PC-3 (cell line): Measurements from ENCODE around the gene ERICH2. TPM values are rescaled to one million over a fixed set of nuclear protein-coding genes. Genes with fewer than 3 reads are reported as not detected.
"Not testable (repeated sequence)": the region's sequence is repeated elsewhere in the genome, so short reads cannot be mapped to it uniquely, and the experiment has no call there.

Experiments
- ATAC-seq: fragments of 200-7000 bp; cut with Tn5 transposase; 2 replicates; pipeline ENCODE4 v1.9.1; 2020; ENCODE audit warnings: mild to moderate bottlenecking, moderate library complexity
- BruUV-seq: library from RNA; stranded (reverse); fragments of 400-500 nt; replicated peaks from 2 replicates; lab custom pipeline; 2021; lab: Mats Ljungman, UMichigan
- CTCF ChIA-PET: fragments of 300-600 bp; sonication (Branson Sonifier 250); formaldehyde crosslinking; loops from one replicate; lab custom pipeline; 2022; ENCODE audit warnings: antibody characterized with exemption; lab: Charles Lee
- POLR2A ChIA-PET: fragments of 300-600 bp; sonication (Branson Sonifier 250); formaldehyde crosslinking; loops from one replicate; lab custom pipeline; 2022; ENCODE audit warnings: antibody characterized with exemption; ENCODE audit not compliant: unreplicated experiment; lab: Charles Lee
- DNase-seq: peaks from one replicate; pipeline ENCODE4 v3.0.0-alpha.2; 2015
- H2AFZ ChIP-seq: fragments of 300-600 bp; sonication (generic); 2 replicates; pipeline ENCODE4 v1.6.0; 2016; ENCODE audit warnings: antibody characterized with exemption, low read length
- H3F3A ChIP-seq: fragments of 300-600 bp; sonication (generic); one replicate; pipeline ENCODE4 v1.6.0; 2017; ENCODE audit warnings: antibody characterized with exemption, low read length, control low read depth, mild to moderate bottlenecking; ENCODE audit not compliant: unreplicated experiment
- H3K27ac ChIP-seq: fragments of 300-600 bp; sonication (generic); 2 replicates; pipeline ENCODE4 v1.5.1; 2016; ENCODE audit warnings: mild to moderate bottlenecking, low read length
- H3K27me3 ChIP-seq: fragments of 300-600 bp; sonication (generic); 2 replicates; pipeline ENCODE4 v1.6.1; 2016; ENCODE audit warnings: low read length, mixed read lengths
- H3K36me3 ChIP-seq: fragments of 300-600 bp; sonication (generic); 2 replicates; pipeline ENCODE4 v1.6.1; 2016; ENCODE audit warnings: low read depth, mixed run types, low read length, mixed read lengths
- H3K4me1 ChIP-seq: fragments of 300-600 bp; sonication (generic); 2 replicates; pipeline ENCODE4 v1.5.1; 2016; ENCODE audit warnings: low read length; ENCODE audit not compliant: insufficient read depth
- H3K4me2 ChIP-seq: fragments of 300-600 bp; sonication (generic); 2 replicates; pipeline ENCODE4 v1.6.0; 2016; ENCODE audit warnings: low read length
- H3K4me3 ChIP-seq: fragments of 300-600 bp; sonication (generic); 2 replicates; pipeline ENCODE4 v1.5.1; 2016; ENCODE audit warnings: mild to moderate bottlenecking, low read length, mixed read lengths
- H3K79me2 ChIP-seq: fragments of 300-600 bp; sonication (generic); 2 replicates; pipeline ENCODE4 v1.6.1; 2017; ENCODE audit warnings: low read length, mixed read lengths
- H3K9ac ChIP-seq: fragments of 300-600 bp; sonication (generic); 2 replicates; pipeline ENCODE4 v1.6.0; 2016; ENCODE audit warnings: mild to moderate bottlenecking, low read length
- H3K9me2 ChIP-seq: fragments of 300-600 bp; sonication (generic); replicated peaks from 2 replicates; pipeline ENCODE4 v1.6.1; 2016; ENCODE audit warnings: mixed run types, low read length, mixed read lengths
- H3K9me3 ChIP-seq: fragments of 300-600 bp; sonication (generic); 2 replicates; pipeline ENCODE4 v1.6.1; 2016; ENCODE audit warnings: low read length, mixed read lengths
- H4K20me1 ChIP-seq: fragments of 300-600 bp; sonication (generic); 2 replicates; pipeline ENCODE4 v1.6.1; 2016; ENCODE audit warnings: low read length, mixed read lengths
- EZH2 ChIP-seq: fragments of 300-600 bp; sonication (generic); IDR thresholded peaks from one replicate; pipeline ENCODE4 v1.6.1; 2017; ENCODE audit warnings: antibody characterized with exemption, mild to moderate bottlenecking, low read length; ENCODE audit not compliant: unreplicated experiment
- EZH2phosphoT487 ChIP-seq: fragments of 300-600 bp; sonication (generic); IDR thresholded peaks from 2 replicates; pipeline ENCODE4 v1.6.1; 2018; ENCODE audit warnings: mild to moderate bottlenecking, antibody characterized with exemption, low read length, borderline replicate concordance
- intact Hi-C: fragments of 100-400 bp; cut with micrococcal nuclease; formaldehyde crosslinking; loops from 2 replicates; pipeline ENCODE4 v1.9.0; 2023
- total RNA-seq: library from RNA; depleted of rRNA; stranded (reverse); fragments of >200 nt; gene quantifications from 2 replicates; pipeline ENCODE4 v1.2.3, GENCODE V29; 2014
- TF ChIP-seq, protein P1 (sequence below): fragments of 300-600 bp; sonication (generic); conservative IDR thresholded peaks from 2 replicates; pipeline ENCODE4 v1.5.1; 2017; ENCODE audit warnings: antibody characterized with exemption, low read depth, mild to moderate bottlenecking, low read length

Gene ERICH2
- total RNA-seq, 1 experiment from 2014 or later: 1.9 TPM

DNA sequence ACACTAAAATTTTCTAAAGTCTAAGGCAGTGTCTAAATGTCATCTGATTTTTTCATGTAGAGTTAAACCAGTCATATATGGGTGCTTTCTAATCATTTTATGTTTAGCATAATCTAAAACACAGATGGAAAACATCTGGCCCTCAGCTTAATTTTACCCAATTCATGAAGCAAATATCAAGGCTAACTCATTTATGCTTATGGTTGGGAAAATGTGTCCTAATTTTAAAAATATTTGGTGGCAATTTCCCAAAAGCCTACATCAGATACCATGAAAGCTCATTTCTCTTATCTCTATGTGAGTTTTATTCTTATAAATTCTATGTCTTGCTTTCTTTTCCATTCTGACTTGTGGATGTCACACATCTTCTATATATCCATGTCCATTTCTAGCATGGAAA lies 47.9 kb upstream of the ERICH2 start:
- H3K9me2 ChIP-seq: no peaks in the 10 kb centered on the region
- no TSS peak for BruUV-seq
- CTCF ChIA-PET: no interaction called here
- H3K27me3 ChIP-seq: no peaks in the 10 kb centered on the region
- H3K79me2 ChIP-seq: no peaks in the 10 kb centered on the region
- POLR2A ChIA-PET: no interaction called here
- intact Hi-C loops: no loop called here
- H3K27ac ChIP-seq: no peak overlapping the region
- H3K4me2 ChIP-seq: no peak overlapping the region
- DNase-seq (no peak), ATAC-seq (no peak)
- TF ChIP-seq, protein P1, sequence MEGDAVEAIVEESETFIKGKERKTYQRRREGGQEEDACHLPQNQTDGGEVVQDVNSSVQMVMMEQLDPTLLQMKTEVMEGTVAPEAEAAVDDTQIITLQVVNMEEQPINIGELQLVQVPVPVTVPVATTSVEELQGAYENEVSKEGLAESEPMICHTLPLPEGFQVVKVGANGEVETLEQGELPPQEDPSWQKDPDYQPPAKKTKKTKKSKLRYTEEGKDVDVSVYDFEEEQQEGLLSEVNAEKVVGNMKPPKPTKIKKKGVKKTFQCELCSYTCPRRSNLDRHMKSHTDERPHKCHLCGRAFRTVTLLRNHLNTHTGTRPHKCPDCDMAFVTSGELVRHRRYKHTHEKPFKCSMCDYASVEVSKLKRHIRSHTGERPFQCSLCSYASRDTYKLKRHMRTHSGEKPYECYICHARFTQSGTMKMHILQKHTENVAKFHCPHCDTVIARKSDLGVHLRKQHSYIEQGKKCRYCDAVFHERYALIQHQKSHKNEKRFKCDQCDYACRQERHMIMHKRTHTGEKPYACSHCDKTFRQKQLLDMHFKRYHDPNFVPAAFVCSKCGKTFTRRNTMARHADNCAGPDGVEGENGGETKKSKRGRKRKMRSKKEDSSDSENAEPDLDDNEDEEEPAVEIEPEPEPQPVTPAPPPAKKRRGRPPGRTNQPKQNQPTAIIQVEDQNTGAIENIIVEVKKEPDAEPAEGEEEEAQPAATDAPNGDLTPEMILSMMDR: no peak
- TF ChIP-seq EZH2phosphoT487 (no peak), EZH2 (no peak)
- H3K36me3 ChIP-seq: no peaks in the 10 kb centered on the region
- H3F3A ChIP-seq: no peaks in the 10 kb centered on the region
- H3K9me3 ChIP-seq: no peaks in the 10 kb centered on the region
- H3K4me1 ChIP-seq: no peaks in the 10 kb centered on the region
- H3K9ac ChIP-seq: no peak overlapping the region
- no peak overlapping the region for H3K4me3 ChIP-seq
- no peaks in the 10 kb centered on the region for H4K20me1 ChIP-seq
- no peak overlapping the region for H2AFZ ChIP-seq

DNA sequence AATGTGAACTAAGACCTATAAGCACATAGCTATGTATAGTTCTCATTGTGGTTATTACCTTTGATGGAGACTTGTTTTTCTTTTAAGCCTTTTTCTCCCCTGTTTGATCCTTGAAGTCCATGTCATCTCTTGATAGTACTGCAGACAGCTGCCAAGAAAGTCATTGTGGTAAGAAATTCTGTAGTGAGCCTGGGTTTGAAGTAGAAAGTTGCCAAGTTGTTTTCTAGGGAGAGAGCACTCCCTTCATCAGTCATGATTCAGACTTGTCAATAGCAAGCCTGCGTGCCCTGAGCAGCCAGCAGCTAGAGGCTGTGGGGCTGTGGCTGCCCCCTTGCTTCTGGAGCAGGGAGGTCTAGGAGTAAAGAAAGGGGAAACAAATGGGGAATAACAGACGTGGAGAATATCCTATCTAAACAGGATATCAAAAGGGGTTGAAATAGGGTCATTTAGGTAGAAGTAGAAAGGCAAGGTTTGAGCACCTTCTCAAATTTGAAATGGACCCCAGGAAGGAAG lies 46.7 kb upstream of the ERICH2 start:
- TF ChIP-seq, protein P1: no peak
- TF ChIP-seq EZH2phosphoT487: no peak
- TF ChIP-seq EZH2: no peak
- Histone ChIP-seq H3K27me3 (no peaks in the 10 kb centered on the region), H3K9me2 (no peaks in the 10 kb centered on the region), H3F3A (no peaks in the 10 kb centered on the region), H3K4me3 (no peak overlapping the region), H2AFZ (no peak overlapping the region), H4K20me1 (no peaks in the 10 kb centered on the region), H3K9ac (no peak overlapping the region), H3K4me1 (no peaks in the 10 kb centered on the region), H3K9me3 (no peaks in the 10 kb centered on the region), H3K36me3 (no peaks in the 10 kb centered on the region), H3K79me2 (no peaks in the 10 kb centered on the region), H3K4me2 (no peak overlapping the region), H3K27ac (no peak overlapping the region)
- ChIA-PET CTCF (no interaction called here), POLR2A (no interaction called here)
- ATAC-seq: no peak
- no peak for DNase-seq
- BruUV-seq: no TSS peak
- intact Hi-C loops: no loop called here

DNA sequence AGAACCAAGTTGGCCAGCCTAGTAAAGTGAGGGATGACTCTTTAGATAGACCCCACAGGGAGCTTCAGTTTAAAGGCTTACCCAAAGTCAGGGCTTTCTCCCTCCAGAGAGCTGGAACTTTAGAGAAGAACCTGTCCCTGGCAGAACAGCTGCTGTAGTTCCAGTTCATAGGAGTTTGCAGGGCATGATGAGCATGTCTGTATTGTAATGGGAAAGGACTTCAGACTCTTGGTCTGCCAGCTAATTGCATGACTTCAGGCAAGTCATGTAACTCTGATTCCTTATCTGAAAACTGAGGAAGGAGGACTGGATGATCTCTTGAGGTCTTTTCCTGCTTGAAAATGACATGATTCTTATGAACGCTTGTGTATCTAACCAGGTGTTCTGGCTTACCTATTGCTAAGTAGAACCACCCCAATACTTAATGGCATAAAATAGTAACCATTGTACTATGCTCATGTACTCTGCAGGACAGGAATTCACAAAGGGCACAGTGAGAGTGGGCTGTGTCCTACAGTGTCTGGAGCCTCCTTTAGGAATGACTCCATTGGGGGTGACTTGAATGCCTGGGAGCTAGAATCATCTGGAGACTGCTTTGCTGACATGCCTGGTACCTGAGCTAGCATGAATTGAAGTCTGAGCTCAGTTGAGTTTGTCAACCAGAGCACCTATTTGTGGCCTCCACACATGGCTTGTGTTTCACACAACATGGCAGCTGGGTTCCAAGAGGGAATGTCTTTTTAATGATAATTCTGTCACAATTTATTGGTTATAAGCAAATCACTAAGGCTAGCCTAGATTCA lies 36.2 kb upstream of the ERICH2 start:
- no peak overlapping the region for H2AFZ ChIP-seq
- H3K4me3 ChIP-seq: no peak overlapping the region
- TF ChIP-seq EZH2 (no peak), EZH2phosphoT487 (no peak)
- TF ChIP-seq, protein P1: no peak
- CTCF ChIA-PET: no interaction called here
- H3K9ac ChIP-seq: no peak overlapping the region
- no peak for ATAC-seq
- H3K36me3 ChIP-seq: no peaks in the 10 kb centered on the region
- no peak overlapping the region for H3K27ac ChIP-seq
- H3K27me3 ChIP-seq: no peaks in the 10 kb centered on the region
- BruUV-seq: no TSS peak
- intact Hi-C loops: loop anchor here (10.0 kb wide), 1 partner anchor 359 kb away; no protein-coding TSS in a partner anchor
- H3F3A ChIP-seq: peaks cover 4% of the 10 kb centered on the region
- POLR2A ChIA-PET: interaction anchor here (0.6 kb wide), 1 partner anchor 249 kb away, joined by 3 read pairs; no protein-coding TSS in a partner anchor
- H3K9me3 ChIP-seq: no peaks in the 10 kb centered on the region
- no peaks in the 10 kb centered on the region for H4K20me1 ChIP-seq
- DNase-seq: no peak
- no peak overlapping the region for H3K4me2 ChIP-seq
- no peaks in the 10 kb centered on the region for H3K79me2 ChIP-seq
- H3K4me1 ChIP-seq: peaks cover 16% of the 10 kb centered on the region
- H3K9me2 ChIP-seq: no peaks in the 10 kb centered on the region

DNA sequence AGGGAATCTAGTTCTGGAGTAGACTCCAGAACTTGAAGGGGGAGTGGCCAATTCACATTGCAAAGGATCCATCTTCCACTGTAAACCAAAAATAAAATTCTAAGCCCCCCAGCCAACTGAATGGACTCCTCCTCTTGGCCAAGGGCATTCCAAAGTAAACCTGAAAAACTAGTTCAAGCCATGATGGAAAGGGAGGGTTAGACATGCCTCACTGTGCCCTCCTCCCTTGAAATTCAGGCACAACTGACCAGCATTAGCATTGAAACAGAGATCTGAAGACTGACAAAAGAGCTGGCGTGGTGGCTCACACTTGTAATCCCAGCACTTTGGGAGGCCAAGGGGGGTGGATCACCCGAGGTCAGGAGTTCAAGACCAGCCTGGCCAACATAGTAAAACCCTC lies 35.6 kb upstream of the ERICH2 start:
- not testable (repeated sequence) for ATAC-seq, BruUV-seq

More for the DNA sequence above, 35.6 kb upstream of the ERICH2 start:
- H4K20me1 ChIP-seq, CTCF ChIA-PET, H3K27me3 ChIP-seq, H3K9me3 ChIP-seq, H3F3A ChIP-seq, H3K9ac ChIP-seq, H3K36me3 ChIP-seq, H3K27ac ChIP-seq, H3K4me2 ChIP-seq, H2AFZ ChIP-seq, H3K9me2 ChIP-seq, POLR2A ChIA-PET, DNase-seq, H3K4me3 ChIP-seq, H3K79me2 ChIP-seq: not testable (repeated sequence)
- H3K4me1 ChIP-seq: peaks cover 21% of the 10 kb centered on the region
- intact Hi-C loops: loop anchor here (10.0 kb wide), 1 partner anchor 360 kb away; no protein-coding TSS in a partner anchor
